ENCODE results near the gene NAA60.

DNA sequence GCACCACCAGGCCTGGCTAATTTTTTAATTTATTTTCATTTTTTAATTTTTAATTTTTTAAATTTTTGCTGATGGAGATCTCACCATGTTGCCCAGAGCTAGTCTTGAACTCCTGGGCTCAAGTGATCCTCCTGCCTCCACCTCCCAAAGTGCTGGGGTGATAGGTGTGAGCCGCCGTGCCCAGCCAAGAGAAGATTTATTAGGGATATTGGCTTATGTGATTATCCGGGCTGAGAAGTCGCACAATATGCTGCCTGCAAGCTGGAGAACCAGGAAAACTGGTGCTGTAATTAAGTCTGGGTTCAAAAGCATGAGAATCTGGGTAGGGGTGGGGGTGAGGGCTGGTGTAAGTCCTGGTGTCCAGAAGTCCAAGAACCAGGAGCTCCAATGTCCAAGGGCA lies 54.3 kb downstream of the NAA60 start:
- no peak for TF ChIP-seq HDAC1 (IDR thresholded peaks at IDR 0.05)
- TF ChIP-seq TAF1 (IDR thresholded peaks at IDR 0.05; ENCODE audit: control insufficient read depth, extremely low read depth, insufficient read depth, low read length, severe bottlenecking), result no peak
- TF ChIP-seq CHD4 (IDR thresholded peaks at IDR 0.05; ENCODE audit: insufficient read depth, insufficient replicate concordance, low read depth, low read length, poor library complexity, severe bottlenecking), result no peak
- TF ChIP-seq, protein P1, sequence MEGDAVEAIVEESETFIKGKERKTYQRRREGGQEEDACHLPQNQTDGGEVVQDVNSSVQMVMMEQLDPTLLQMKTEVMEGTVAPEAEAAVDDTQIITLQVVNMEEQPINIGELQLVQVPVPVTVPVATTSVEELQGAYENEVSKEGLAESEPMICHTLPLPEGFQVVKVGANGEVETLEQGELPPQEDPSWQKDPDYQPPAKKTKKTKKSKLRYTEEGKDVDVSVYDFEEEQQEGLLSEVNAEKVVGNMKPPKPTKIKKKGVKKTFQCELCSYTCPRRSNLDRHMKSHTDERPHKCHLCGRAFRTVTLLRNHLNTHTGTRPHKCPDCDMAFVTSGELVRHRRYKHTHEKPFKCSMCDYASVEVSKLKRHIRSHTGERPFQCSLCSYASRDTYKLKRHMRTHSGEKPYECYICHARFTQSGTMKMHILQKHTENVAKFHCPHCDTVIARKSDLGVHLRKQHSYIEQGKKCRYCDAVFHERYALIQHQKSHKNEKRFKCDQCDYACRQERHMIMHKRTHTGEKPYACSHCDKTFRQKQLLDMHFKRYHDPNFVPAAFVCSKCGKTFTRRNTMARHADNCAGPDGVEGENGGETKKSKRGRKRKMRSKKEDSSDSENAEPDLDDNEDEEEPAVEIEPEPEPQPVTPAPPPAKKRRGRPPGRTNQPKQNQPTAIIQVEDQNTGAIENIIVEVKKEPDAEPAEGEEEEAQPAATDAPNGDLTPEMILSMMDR (IDR thresholded peaks at IDR 0.05 in 2 of 3, conservative IDR thresholded peaks at IDR 0.05 in 1 of 3; ENCODE audit: insufficient read depth in 2 of 3, low read depth in 1 of 3, low read length in 3 of 3), result no peak
- TF ChIP-seq SAFB (IDR thresholded peaks at IDR 0.05; ENCODE audit: borderline replicate concordance, low read depth, low read length), result no peak
- no peak for TF ChIP-seq ZNF311 (CRISPR knock-in tag; IDR thresholded peaks at IDR 0.05)
- no peak for TF ChIP-seq CBX5 (IDR thresholded peaks at IDR 0.05; ENCODE audit: borderline replicate concordance, low read depth)
- TF ChIP-seq, protein P2, sequence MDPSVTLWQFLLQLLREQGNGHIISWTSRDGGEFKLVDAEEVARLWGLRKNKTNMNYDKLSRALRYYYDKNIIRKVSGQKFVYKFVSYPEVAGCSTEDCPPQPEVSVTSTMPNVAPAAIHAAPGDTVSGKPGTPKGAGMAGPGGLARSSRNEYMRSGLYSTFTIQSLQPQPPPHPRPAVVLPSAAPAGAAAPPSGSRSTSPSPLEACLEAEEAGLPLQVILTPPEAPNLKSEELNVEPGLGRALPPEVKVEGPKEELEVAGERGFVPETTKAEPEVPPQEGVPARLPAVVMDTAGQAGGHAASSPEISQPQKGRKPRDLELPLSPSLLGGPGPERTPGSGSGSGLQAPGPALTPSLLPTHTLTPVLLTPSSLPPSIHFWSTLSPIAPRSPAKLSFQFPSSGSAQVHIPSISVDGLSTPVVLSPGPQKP (CRISPR knock-in tag; IDR thresholded peaks at IDR 0.05), result no peak
- TF ChIP-seq ZBTB8A (IDR thresholded peaks at IDR 0.05; ENCODE audit: partially characterized antibody), result no peak
- no peak for TF ChIP-seq SMAD2 (IDR thresholded peaks at IDR 0.05; ENCODE audit: low read depth, low read length)
- no peak for TF ChIP-seq CEBPB (tag; IDR thresholded peaks at IDR 0.05)
- TF ChIP-seq, protein P3, sequence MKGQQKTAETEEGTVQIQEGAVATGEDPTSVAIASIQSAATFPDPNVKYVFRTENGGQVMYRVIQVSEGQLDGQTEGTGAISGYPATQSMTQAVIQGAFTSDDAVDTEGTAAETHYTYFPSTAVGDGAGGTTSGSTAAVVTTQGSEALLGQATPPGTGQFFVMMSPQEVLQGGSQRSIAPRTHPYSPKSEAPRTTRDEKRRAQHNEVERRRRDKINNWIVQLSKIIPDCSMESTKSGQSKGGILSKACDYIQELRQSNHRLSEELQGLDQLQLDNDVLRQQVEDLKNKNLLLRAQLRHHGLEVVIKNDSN (CRISPR knock-in tag; IDR thresholded peaks at IDR 0.05), result no peak
- no peak for TF ChIP-seq CHD2 (IDR thresholded peaks at IDR 0.05; ENCODE audit: low read depth, low read length)
- no peak for TF ChIP-seq RUNX1 (IDR thresholded peaks at IDR 0.05; ENCODE audit: low read depth)
